ENCODE results near the gene LMX1A. TPM values are rescaled to one million over a fixed set of nuclear protein-coding genes. Genes with fewer than 3 reads are reported as not detected.

The LMX1A gene
- polyA plus RNA-seq, 3 donors, result not detected

GRCh38 chr1:165187031-165188009 is 169.2 kb downstream of the LMX1A start:
- 100% methylated on average over 1 of the region's 3 CpGs for WGBS (ENCODE audit: insufficient coverage)

More at GRCh38 chr1:165187031-165188009, 169.2 kb downstream of the LMX1A start:
- H3K36me3 Mint-ChIP-seq, result no peaks in the 10 kb centered on the region
- Histone ChIP-seq H3K4me2 (replicated peaks; ENCODE audit: extremely low read depth, low read length, poor library complexity, severe bottlenecking) (no peak overlapping the region), H2AFZ (ENCODE audit: insufficient read depth, low read depth, low read length, poor library complexity, severe bottlenecking) (no peak overlapping the region), H3K9ac (ENCODE audit: insufficient read depth, low read length, poor library complexity, severe bottlenecking) (no peak overlapping the region), H3K36me3 (replicated peaks in 1 of 2; ENCODE audit: control insufficient read depth in 1 of 2, insufficient read depth in 2 of 2, low read length in 2 of 2) (no peaks in the 10 kb centered on the region), H3K9me3 (replicated peaks in 1 of 2; ENCODE audit: control insufficient read depth in 1 of 2, insufficient read depth in 1 of 2, low read length in 2 of 2) (peaks cover 17 to 22% of the 10 kb centered on the region in 2 donors), H3K79me2 (ENCODE audit: insufficient read depth, low read length) (no peaks in the 10 kb centered on the region), H4K20me1 (ENCODE audit: insufficient read depth, low read length) (no peaks in the 10 kb centered on the region), H3K4me3 (replicated peaks in 1 of 3; ENCODE audit: low read depth in 2 of 3, low read length in 3 of 3) (no peak overlapping the region), H3K4me1 (ENCODE audit: control insufficient read depth in 1 of 2, insufficient read depth in 2 of 2, low read length in 2 of 2) (no peaks in the 10 kb centered on the region), H3K27ac (ENCODE audit: low read depth in 1 of 2, low read length in 2 of 2) (no peak overlapping the region), H3K27me3 (ENCODE audit: control insufficient read depth in 2 of 2, insufficient read depth in 2 of 2, low read length in 2 of 2) (no peaks in the 10 kb centered on the region)
- no peaks in the 10 kb centered on the region for H3K27me3 Mint-ChIP-seq (ENCODE audit: low read depth in 3 of 3)
- no peak overlapping the region for H3K27ac Mint-ChIP-seq
- H3K9me3 Mint-ChIP-seq, result peaks cover 0 to 19% (median 11%) of the 10 kb centered on the region in 7 donors
- no peak for DNase-seq
- intact Hi-C loops (cut with micrococcal nuclease), result no loop called here
- no peak overlapping the region for H3K4me3 Mint-ChIP-seq
- H3K4me1 Mint-ChIP-seq, result no peaks in the 10 kb centered on the region
- no peak for TF ChIP-seq CTCF (IDR thresholded peaks at IDR 0.05)
